ENCODE measurements around the gene SPEM3.

SPEM3 gene

DNA sequence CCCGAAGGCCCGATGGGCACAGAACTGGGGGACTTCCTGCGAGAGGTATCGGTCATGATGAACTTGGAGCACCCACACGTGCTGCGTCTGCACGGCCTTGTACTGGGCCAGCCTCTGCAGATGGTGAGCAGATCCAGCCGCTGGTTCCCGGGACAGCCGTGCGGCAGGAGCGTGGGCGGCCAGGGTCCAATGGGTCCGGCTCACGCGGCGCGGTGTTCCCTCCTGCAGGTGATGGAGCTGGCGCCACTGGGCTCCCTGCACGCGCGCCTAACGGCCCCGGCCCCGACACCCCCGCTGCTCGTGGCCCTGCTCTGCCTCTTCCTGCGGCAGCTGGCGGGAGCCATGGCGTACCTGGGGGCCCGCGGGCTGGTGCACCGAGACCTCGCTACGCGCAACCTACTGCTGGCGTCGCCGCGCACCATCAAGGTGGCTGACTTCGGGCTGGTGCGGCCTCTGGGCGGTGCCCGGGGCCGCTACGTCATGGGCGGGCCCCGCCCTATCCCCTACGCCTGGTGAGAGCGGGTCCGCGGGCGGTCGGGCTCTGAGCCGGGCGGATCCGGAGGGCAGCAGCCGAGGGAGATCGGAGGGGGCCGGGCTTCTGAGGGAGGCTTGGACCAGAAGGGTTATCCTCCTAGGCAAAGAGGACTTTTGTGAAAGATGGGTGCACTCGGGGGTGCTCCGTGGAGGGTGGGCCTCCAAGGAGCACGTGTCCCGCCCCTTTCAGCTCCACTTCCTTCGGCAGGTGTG, 44.7 kb upstream of the SPEM3 start:
- peak overlapping the region; percentile 45 for H3K4me3 ChIP-seq (ENCODE audit: low read depth, low read length)
- H3K4me1 ChIP-seq = no peaks in the 10 kb centered on the region
- H3K9me3 ChIP-seq = no peaks in the 10 kb centered on the region
- peak; percentile 62 for DNase-seq
- TF ChIP-seq, protein P1, sequence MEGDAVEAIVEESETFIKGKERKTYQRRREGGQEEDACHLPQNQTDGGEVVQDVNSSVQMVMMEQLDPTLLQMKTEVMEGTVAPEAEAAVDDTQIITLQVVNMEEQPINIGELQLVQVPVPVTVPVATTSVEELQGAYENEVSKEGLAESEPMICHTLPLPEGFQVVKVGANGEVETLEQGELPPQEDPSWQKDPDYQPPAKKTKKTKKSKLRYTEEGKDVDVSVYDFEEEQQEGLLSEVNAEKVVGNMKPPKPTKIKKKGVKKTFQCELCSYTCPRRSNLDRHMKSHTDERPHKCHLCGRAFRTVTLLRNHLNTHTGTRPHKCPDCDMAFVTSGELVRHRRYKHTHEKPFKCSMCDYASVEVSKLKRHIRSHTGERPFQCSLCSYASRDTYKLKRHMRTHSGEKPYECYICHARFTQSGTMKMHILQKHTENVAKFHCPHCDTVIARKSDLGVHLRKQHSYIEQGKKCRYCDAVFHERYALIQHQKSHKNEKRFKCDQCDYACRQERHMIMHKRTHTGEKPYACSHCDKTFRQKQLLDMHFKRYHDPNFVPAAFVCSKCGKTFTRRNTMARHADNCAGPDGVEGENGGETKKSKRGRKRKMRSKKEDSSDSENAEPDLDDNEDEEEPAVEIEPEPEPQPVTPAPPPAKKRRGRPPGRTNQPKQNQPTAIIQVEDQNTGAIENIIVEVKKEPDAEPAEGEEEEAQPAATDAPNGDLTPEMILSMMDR (IDR thresholded peaks at IDR 0.05; ENCODE audit: low read depth, low read length) = no peak
- H3K27me3 ChIP-seq = 0 out of 2 replicates have a peak, but pooled peaks cover 3% of the 10 kb centered on the region
- H3K36me3 ChIP-seq = no peaks in the 10 kb centered on the region

DNA sequence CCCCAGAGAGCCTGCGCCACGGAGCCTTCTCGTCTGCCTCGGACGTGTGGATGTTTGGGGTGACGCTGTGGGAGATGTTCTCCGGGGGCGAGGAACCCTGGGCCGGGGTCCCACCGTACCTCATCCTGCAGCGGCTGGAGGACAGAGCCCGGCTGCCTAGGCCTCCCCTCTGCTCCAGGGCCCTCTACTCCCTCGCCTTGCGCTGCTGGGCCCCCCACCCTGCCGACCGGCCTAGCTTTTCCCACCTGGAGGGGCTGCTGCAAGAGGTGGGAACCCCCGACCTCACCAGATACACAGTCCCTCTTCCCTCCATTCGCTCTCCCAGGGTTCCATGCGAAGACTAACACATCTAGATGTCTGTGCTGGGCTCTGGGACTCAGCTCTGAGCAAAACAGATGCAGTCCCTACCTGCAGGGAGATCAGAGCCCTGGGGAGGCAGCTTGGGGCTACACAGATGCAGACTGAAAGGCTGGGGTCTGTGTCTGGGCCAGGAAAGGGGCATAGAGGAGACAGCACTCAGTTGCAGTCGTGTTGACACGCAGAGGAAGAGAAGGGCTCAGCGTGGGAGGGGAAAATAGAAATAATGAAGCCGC, 44.1 kb upstream of the SPEM3 start:
- TF ChIP-seq, protein P1 (IDR thresholded peaks at IDR 0.05; ENCODE audit: low read depth, low read length) = no peak
- H3K4me3 ChIP-seq (ENCODE audit: low read depth, low read length) = peak overlapping the region; percentile 45
- DNase-seq = no peak
- 0 out of 2 replicates have a peak, but pooled peaks cover 3% of the 10 kb centered on the region for H3K27me3 ChIP-seq
- H3K4me1 ChIP-seq = no peaks in the 10 kb centered on the region
- H3K9me3 ChIP-seq = no peaks in the 10 kb centered on the region
- H3K36me3 ChIP-seq = no peaks in the 10 kb centered on the region

DNA sequence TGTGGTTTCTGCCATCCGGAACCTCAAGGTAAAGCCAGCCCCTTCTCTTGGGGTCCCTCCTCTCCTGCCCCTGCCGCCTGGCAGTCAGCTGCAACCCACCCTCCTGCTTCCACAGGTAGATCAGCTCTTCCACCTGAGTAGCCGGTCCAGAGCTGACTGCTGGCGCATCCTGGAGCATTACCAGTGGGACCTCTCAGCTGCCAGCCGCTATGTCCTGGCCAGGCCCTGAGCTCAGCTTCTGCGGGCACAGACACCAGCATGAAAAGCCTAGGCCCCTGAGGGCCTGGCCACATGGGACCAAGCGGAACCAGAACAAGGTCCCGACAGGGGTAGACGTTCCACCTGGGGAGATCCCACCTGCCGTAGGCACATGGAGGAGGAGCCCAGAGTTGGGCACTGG, 39.8 kb upstream of the SPEM3 start:
- Histone ChIP-seq H3K36me3 (no peaks in the 10 kb centered on the region), H3K9me3 (no peaks in the 10 kb centered on the region), H3K4me3 (ENCODE audit: low read depth, low read length) (no peak overlapping the region), H3K4me1 (no peaks in the 10 kb centered on the region), H3K27me3 (no peaks in the 10 kb centered on the region)
- TF ChIP-seq, protein P1 (IDR thresholded peaks at IDR 0.05; ENCODE audit: low read depth, low read length) = no peak
- no peak for DNase-seq

DNA sequence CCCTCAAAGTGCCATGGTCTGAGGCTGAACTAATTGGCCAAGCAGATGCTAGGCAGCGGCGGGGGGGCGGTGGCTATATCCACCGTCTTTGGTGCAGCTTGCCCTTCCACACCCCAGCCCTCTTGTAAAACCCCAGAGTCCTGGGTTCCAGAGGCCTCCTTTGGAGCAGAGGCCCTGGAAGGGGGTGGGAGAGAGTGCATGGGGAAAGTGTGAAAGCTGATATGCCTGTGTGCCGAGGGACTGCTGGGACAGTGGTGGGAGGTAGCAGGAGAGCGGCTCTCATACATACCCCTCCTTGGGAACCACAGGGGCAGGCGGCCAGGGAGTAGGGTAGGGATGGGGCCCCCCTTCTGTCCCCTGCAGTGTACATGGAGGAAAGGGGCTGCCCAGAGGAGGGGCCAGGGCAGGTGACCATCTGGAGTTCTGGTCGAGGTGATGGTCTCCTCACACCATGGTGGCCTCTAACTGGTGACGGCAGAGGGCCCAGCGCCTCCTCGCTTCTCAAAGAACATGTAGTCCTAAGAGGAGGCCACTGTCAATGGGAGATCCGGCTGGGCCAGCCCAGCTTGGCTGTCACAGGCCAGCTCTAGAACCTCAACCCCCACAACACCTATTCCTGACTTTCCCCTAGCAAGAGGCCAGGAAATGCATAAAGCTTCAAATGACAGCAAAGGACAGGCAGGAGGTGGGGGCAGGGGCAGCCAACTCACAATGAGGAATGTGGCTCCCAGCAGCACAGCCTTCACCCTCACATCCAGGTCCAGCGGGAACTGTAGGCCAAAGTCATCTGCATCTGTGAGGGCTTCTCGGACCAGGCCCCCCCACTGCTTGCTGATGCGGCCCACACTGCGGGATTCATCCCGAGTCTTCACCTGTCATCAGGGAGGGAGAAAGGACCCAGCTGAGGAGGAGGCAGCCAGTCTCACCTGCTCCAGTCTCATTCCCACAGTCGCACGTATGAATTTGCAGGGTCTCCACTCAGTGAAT, 38.4 kb upstream of the SPEM3 start:
- Histone ChIP-seq H3K36me3 (no peaks in the 10 kb centered on the region), H3K4me1 (no peaks in the 10 kb centered on the region), H3K27me3 (no peaks in the 10 kb centered on the region), H3K9me3 (no peaks in the 10 kb centered on the region), H3K4me3 (ENCODE audit: low read depth, low read length) (no peak overlapping the region)
- DNase-seq = no peak
- TF ChIP-seq, protein P1 (IDR thresholded peaks at IDR 0.05; ENCODE audit: low read depth, low read length) = no peak

DNA sequence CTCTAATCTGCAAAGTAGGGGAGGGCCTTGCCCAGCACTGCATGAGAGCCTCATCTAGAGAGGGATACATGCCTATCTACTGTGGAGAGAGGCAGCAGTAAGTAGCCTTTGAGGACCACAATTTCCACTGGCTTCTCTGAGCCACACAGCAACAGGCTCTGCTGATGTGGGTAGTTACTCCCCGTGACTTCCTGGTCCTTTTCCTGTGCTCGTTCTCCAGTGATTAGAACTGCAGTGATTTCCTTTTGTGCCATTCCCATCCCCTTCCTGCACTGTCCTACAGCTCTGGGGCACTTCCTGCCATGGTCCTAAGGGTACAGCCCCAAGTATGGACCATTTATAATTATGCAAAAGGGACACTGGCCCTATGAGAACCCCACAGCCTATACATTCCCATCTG, 37.4 kb upstream of the SPEM3 start:
- Histone ChIP-seq H3K9me3 (no peaks in the 10 kb centered on the region), H3K4me3 (ENCODE audit: low read depth, low read length) (no peak overlapping the region), H3K4me1 (no peaks in the 10 kb centered on the region), H3K36me3 (no peaks in the 10 kb centered on the region), H3K27me3 (no peaks in the 10 kb centered on the region)
- TF ChIP-seq, protein P1 (IDR thresholded peaks at IDR 0.05; ENCODE audit: low read depth, low read length) = no peak
- no peak for DNase-seq

Measured in BE2C (cell line).